Neutrophil (primary cell): ENCODE results near the gene HMGN4.

Source experiments
- H3K27ac ChIP-seq: fragments of 200-600 bp; sonication (generic); 2 replicates; pipeline ENCODE4 v1.5.1; 2016; ENCODE audit warnings: mild to moderate bottlenecking, moderate library complexity
- H3K27me3 ChIP-seq: fragments of 200-600 bp; sonication (generic); 2 replicates; pipeline ENCODE4 v1.6.0; 2016; ENCODE audit warnings: mild to moderate bottlenecking
- H3K36me3 ChIP-seq: fragments of 200-600 bp; sonication (generic); 2 replicates; pipeline ENCODE4 v1.5.1; 2017
- H3K4me1 ChIP-seq, 2 experiments: fragments of 200-600 bp in 1 of 2; sonication (generic) in 1 of 2; 1 replicate in 1 of 2; 2 replicates in 1 of 2; pipeline versions ENCODE4 v1.5.1 to v1.6.1; 2013 to 2016; ENCODE audit warnings: low read depth in 1 of 2, low read length in 1 of 2, mild to moderate bottlenecking in 1 of 2, moderate library complexity in 1 of 2; ENCODE audit not compliant: control insufficient read depth in 1 of 2, insufficient read depth in 1 of 2
- H3K4me3 ChIP-seq, 2 experiments: fragments of 200-600 bp in 1 of 2; sonication (generic) in 1 of 2; 1 replicate in 1 of 2; 2 replicates in 1 of 2; pipeline ENCODE4 v1.5.1; 2013 to 2016; ENCODE audit warnings: low read depth in 1 of 2, low read length in 1 of 2, mild to moderate bottlenecking in 1 of 2, moderate library complexity in 1 of 2
- H3K9me3 ChIP-seq: fragments of 200-600 bp; sonication (generic); 2 replicates; pipeline ENCODE4 v1.5.1; 2016
- CTCF ChIP-seq: fragments of 200-600 bp; sonication (generic); IDR thresholded peaks from 2 replicates; pipeline ENCODE4 v1.5.1; 2016; ENCODE audit warnings: antibody characterized with exemption

The HMGN4 gene

GRCh38 chr6:26578741-26579140, 40.6 kb downstream of the HMGN4 start:
- Histone ChIP-seq H3K9me3 (no peaks in the 10 kb centered on the region), H3K4me1 (peaks cover 16 to 19% of the 10 kb centered on the region in 2 experiments), H3K4me3 (no peak overlapping the region), H3K36me3 (no peaks in the 10 kb centered on the region), H3K27ac (no peak overlapping the region), H3K27me3 (peaks cover 35% of the 10 kb centered on the region)
- TF ChIP-seq CTCF: no peak

GRCh38 chr6:26581164-26581915, 43.2 kb downstream of the HMGN4 start:
- Histone ChIP-seq H3K36me3 (no peaks in the 10 kb centered on the region), H3K4me1 (peaks cover 14 to 16% of the 10 kb centered on the region in 2 experiments), H3K27me3 (peaks cover 61% of the 10 kb centered on the region), H3K9me3 (no peaks in the 10 kb centered on the region), H3K27ac (no peak overlapping the region), H3K4me3 (no peak overlapping the region)
- TF ChIP-seq CTCF: no peak

- peaks cover 72% of the 10 kb centered on the region for H3K27me3 ChIP-seq
- H3K4me3 ChIP-seq: no peak overlapping the region
- no peak overlapping the region for H3K27ac ChIP-seq
- TF ChIP-seq CTCF: no peak
- H3K9me3 ChIP-seq: no peaks in the 10 kb centered on the region
- no peaks in the 10 kb centered on the region for H3K4me1 ChIP-seq
- H3K36me3 ChIP-seq: no peaks in the 10 kb centered on the region
These were observed 50.8 kb downstream of the HMGN4 start for GRCh38 chr6:26588965-26589364.

GRCh38 chr6:26592649-26593048, 54.5 kb downstream of the HMGN4 start:
- no peak overlapping the region for H3K27ac ChIP-seq
- H3K4me1 ChIP-seq: peaks cover 22 to 23% of the 10 kb centered on the region in 2 experiments
- H3K4me3 ChIP-seq: no peak overlapping the region
- H3K9me3 ChIP-seq: no peaks in the 10 kb centered on the region
- no peak for TF ChIP-seq CTCF
- no peaks in the 10 kb centered on the region for H3K36me3 ChIP-seq
- H3K27me3 ChIP-seq: peaks cover 56% of the 10 kb centered on the region

GRCh38 chr6:26593278-26594130, 55.3 kb downstream of the HMGN4 start:
- Histone ChIP-seq H3K4me3 (no peak overlapping the region), H3K9me3 (no peaks in the 10 kb centered on the region), H3K36me3 (peaks cover 5% of the 10 kb centered on the region), H3K27me3 (peaks cover 56% of the 10 kb centered on the region), H3K27ac (no peak overlapping the region), H3K4me1 (peaks cover 24 to 26% of the 10 kb centered on the region in 2 experiments)
- no peak for TF ChIP-seq CTCF
